ENCODE results near the gene STX7. TPM values are rescaled to one million over a fixed set of nuclear protein-coding genes. Genes with fewer than 3 reads are reported as not detected.

The STX7 gene
- total RNA-seq, 2 experiments from 2014 or later: 20.1 to 20.6 TPM

DNA sequence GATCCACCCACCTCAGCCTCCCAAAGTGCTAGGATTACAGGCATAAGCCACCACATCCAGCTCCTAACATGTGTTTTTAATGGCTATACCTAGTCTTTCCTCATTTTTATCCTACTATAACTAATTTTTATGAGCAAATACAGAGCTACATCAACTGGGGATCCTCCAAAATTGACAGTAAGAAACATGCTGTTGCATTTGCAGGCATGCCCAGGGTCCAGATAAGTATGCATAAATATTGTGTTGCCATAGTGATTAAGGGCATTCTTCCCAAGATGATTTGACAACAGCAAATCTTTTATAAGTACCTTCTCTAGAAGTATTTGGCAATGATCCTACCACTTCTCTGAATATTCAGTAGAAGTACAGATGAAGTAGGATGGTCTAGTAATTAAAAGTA lies 69.7 kb downstream of the STX7 start:
- POLR2A ChIA-PET: no interaction called here
- CTCF ChIA-PET: no interaction called here

DNA sequence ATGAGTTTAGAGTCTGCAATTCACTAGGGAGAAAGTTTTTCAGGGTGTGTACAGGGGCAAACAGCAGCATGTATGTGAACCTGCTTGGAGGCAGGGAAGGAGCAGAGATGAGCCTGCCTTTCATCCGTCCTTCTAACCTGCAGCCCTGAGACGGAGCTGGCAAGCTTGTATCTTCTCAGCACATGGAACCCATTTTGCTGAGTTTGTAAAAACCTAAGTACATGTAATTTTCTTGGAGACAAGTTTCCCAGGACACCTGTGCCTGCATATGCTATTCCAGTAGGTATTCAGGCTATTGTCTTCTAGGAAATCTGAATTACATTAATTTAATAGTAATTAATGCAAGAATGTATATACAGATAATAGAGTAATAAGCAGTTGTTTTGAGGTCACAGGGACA lies 82.8 kb downstream of the STX7 start:
- CTCF ChIA-PET: interaction anchor here (0.7 kb wide), 1 partner anchor 40 kb away, joined by 4 read pairs; no protein-coding TSS in a partner anchor
- POLR2A ChIA-PET: no interaction called here

DNA sequence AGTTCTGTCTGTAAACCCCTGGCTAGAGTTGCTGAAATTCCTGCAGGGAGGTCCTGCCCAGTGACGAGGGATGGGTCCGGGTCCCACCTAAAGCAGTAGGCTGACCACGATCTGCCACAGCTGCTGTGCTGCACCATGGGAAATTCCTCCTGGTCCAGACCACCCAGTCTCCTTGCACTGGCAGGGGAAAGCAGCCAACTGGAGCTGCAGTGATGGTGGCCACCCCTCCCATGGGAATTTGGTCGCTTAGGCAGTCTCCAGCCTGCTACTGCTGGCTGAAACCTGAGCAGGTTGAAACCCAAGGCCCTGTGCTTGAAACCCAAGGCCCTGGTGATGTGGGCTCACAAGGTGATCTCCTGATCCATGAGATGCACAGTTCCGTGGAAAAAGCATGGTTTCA lies 87.7 kb downstream of the STX7 start:
- POLR2A ChIA-PET: no interaction called here
- CTCF ChIA-PET: no interaction called here

DNA sequence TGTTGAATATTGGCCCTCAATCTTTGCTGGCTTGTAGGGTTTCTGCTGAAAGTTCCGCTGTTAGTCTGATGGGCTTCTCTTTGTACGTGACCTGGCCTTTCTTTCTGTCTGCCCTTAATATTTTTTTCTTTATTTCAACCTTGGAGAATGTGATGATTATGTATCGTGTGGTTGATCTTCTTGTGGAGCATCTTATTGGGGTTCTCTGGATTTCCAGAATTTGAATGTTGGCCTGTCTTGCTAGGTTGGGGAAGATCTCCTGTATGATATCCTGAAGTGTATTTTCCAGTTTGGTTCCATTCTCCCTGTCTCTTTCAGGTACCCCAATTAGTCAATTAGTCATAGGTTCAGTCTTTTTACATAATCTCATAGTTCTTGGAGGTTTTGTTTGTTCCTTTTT lies 89.1 kb downstream of the STX7 start:
- CTCF ChIA-PET: no interaction called here

DNA sequence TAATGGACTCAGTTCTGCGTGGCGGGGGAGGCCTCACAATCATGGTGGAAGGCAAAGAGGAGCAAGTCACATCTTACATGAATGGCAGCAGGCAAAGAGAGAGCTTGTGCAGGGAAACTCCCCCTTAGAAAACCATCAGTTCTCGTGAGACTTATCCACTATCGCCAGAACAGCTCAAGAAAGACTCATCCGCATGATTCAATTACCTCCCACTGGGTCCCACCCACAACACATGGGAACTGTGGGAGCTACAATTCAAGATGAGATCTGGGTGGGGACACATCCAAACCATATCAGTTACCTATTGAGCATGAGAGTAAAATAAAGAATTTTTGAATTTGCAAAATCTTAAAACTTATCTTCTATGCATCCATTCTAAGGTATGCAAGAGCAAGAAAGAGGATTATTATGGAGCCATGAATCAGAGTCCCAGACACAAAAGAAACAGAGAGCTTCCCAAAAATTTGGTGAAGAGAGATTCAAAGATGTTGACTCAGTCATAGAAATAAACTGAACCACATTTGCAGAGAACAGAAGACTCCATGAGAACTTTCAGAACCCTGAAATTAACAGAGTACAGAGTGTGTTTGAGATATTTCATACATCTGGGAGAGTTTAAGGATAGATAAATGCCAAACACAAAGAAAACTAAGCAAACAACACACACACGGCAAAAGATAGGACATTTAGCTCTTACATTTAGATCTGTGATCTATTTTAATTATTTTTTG lies 94.5 kb downstream of the STX7 start:
- POLR2A ChIA-PET: no interaction called here
- CTCF ChIA-PET: no interaction called here

More for the DNA sequence above, 89.1 kb downstream of the STX7 start:
- POLR2A ChIA-PET: no interaction called here

DNA sequence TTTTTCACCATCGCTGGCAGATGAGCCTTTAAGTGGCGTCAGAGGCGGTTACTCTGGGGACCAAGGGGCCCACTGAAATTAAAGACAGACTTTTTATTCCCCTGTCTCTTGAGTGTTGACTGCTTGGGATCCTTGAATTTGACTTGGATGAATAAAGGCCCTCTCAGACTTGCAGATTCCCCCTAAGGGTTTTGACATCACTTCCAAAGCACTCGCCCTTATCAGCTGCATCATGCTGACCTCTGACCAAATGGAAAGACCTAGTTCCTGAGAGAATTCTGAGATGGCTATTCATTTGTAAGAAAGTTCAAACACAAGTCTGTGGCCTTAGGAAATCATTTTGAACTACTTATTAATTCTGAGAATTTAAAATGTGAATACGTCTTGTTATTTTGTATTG lies 98.2 kb downstream of the STX7 start:
- ChIA-PET CTCF (no interaction called here), POLR2A (no interaction called here)

DNA sequence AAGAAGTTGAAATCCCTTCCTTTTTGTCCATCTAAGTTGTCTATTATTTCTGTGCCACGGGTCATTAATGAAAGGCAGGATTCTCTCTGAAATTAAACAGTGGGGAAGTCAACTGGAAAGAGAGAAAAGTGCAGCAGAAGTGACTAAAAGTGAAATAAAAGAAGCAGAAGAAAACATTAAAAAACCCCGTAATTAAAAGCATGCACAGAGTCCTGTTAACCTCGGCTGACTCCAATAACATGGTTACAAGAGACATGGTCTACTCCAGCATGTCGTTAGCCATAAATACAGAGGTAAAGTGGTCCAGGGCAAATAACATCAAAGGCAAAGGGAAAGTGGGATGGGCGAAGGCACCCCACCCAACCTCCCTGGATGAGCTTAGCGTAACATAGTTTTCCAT lies 98.6 kb downstream of the STX7 start:
- CTCF ChIA-PET: no interaction called here

DNA sequence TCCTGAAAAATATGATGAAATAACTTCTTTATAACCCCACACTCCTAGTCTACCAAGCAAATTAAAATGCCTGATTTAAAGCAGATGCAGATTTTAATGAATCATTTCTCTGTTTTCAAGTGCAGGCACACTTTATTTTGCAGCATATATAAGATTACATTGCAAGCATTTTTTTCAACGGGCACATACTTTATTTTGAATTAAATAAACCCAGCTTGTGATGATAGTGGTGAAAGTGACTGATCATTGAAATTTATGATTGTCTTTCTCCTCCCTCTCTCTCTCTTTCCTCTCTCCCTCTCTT lies 99.5 kb downstream of the STX7 start:
- ChIA-PET CTCF (no interaction called here), POLR2A (no interaction called here)

More for the DNA sequence above, 98.6 kb downstream of the STX7 start:
- POLR2A ChIA-PET: no interaction called here

DNA sequence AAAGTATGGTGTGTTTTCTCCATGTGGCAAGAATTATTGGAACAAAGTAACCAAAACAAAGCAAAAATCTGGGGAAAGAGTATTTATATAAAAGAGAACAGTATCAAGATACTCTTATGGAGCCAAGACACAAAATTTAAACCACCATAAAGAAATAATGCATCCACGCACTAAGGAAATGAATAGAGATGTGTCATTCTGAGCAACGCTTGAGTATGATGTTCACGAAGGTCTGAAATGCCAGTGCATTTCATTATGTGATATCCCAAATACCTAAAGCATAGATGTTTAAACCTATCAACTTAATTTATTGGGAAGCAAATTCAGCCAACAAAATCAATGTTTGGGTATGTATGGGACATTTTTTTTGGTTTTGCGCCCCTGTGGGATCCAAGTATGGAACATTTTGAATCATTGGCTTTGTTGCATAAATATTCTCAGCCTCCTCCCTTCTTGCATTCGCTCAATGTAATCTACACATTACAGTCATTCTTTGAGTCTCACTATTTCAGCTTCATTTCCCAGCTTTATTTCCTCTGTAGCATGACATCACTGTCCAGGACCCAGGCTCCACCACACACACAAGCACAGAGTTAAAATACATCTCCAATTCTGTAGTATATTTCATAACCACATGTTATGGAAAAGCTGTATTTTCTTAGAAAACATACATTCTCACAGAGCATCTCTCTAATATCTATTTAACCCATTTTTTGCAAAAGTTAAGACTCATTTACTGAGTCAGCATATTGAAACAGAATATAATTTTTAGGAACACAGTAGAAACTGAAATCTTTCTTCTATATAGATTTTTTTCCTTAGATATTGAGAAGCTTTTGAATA lies 100.0 kb downstream of the STX7 start:
- ChIA-PET CTCF (no interaction called here), POLR2A (no interaction called here)

DNA sequence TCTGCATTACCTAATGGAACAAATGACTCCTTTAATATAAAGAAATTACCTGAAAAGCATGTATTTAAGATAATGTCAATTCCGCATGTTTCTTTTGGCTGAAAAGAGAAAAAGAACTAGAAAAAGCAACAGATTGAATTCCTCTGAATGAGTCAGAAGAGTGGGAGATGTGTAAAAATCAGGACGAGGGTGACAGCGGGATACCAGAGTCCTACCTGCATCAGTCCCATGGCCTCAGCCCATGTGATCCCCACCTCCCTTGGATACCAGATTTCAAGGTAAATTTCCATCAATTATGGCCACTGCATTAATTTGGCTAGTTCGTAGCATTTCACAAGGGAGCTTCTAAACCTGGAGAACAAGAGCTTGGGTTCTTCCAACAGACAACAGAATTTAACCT lies 101.6 kb downstream of the STX7 start:
- ChIA-PET POLR2A (no interaction called here), CTCF (no interaction called here)

DNA sequence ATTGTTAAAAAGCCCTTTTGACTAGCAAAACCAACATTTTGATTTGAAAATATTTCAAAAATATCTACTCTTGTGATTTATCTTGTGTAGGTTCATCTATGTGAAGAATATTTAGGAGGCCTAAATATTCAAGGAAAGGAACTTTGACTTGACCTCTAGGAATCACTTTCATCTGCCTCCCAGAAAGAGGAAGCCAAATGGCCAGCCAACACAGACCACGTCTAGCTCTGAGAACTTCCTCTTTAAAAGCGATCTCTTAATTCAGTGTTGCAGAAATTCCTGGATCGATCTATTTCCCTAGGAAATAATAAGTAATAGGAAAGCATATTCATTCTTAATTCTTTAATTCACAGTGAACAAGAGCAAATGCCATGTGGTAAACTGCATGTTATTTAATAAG lies 102.1 kb downstream of the STX7 start:
- POLR2A ChIA-PET: no interaction called here
- CTCF ChIA-PET: no interaction called here

DNA sequence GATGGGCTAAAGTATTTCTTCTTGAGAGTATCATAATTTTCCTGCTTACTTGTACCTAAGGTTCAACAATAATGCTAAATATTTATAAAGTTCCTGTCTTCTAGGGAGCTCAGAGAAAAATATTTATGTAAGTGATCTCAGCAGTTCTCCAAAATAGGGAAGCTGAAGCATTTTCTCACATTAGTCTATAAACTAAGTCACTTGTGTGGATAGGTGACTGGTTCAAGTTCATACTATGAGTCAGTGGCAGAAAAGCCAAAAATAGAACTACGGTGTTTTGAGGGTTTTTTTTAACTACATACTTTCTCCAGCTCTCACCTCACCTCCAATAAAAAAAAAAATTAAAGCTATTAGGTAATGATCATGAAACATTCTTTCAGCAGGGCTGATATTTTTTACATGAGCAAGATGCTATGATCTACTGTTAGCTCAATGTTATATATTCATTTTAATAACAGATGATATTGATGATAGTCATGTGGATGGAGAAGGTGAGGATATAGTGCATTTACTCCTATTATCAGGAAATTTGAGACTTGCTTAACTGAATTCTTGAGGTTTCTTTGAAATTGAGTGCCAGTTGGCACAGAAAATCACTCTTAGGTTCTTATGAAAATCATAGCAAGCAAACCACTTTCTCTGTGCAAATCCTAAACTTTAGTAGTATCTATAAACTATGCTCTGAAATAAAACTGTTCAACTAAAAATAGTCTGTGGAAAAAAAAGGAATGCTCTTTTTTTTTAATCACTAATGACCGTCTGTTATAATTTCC lies 107.6 kb downstream of the STX7 start:
- POLR2A ChIA-PET: no interaction called here

DNA sequence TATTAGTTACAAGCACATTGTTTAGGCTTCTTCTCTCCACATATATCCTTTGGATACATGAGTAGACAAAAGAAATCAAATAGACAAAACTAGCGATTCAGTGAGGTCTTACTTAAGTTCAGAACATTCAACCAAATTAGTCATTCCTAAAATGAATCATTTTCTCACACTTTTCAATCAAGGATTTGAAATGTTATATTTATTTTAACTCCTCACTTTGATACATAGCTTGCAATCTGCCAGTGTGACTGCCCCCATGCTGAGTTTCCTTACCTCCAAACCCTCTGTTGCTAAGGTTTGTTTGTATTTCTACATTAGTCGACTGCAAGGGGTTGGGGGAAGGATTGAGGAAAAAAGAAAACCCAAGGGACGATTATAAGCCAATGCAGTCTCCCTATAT lies 108.2 kb downstream of the STX7 start:
- ChIA-PET POLR2A (no interaction called here), CTCF (no interaction called here)

More for the DNA sequence above, 107.6 kb downstream of the STX7 start:
- CTCF ChIA-PET: no interaction called here

DNA sequence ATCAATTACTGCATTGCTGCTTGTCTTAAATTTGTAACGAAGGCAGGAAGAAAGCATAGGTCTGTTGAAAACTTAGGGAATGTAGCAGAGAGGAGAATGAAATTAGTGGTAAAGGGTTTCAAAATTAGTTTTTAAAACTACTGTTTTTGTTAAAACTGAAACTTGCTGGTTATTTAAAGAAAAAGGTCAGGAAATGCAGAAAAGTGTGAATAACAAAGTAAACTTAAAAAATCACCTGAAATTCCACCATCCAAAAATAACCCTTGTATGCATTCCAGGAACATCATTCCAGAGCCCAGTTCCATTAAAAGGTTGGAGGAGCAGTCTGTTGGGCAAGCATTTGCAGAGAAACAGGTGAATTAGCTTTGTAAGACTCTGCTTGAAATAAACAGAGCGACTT lies 108.6 kb downstream of the STX7 start:
- CTCF ChIA-PET: no interaction called here
- POLR2A ChIA-PET: no interaction called here

DNA sequence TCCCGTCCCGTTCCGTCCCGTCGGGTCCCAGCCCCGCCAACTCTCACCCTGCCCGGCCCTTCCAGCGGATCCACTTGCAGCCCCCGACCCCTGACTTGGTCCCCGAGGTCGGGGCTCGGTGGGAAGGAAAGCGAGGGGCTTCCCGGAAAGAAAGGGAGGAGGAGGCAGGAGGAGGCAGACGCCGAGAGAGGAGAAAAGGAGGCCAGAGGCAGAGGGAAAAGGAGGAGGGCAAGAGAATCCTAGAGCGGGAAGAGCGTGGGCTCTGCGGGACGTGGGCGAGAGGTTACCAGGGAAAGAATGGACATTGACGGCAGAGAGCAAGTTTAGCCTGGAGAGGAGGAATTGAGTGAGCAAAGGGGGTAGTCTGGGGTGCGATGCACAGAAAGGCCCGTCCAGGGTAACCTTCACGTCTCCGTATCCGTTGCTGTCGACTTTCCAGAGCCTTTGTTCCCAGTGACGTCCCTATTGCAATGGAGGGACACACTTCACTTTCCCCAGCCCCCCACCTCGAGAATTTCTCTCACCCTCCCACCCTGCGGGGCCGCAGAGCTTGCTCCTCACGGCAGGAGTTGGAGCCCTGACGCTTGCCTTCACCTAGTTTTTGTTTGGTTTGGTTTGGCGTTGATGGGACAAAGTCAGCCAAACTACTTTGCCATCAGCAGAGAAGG lies 111.2 kb downstream of the STX7 start:
- POLR2A ChIA-PET: no interaction called here
- CTCF ChIA-PET: no interaction called here

DNA sequence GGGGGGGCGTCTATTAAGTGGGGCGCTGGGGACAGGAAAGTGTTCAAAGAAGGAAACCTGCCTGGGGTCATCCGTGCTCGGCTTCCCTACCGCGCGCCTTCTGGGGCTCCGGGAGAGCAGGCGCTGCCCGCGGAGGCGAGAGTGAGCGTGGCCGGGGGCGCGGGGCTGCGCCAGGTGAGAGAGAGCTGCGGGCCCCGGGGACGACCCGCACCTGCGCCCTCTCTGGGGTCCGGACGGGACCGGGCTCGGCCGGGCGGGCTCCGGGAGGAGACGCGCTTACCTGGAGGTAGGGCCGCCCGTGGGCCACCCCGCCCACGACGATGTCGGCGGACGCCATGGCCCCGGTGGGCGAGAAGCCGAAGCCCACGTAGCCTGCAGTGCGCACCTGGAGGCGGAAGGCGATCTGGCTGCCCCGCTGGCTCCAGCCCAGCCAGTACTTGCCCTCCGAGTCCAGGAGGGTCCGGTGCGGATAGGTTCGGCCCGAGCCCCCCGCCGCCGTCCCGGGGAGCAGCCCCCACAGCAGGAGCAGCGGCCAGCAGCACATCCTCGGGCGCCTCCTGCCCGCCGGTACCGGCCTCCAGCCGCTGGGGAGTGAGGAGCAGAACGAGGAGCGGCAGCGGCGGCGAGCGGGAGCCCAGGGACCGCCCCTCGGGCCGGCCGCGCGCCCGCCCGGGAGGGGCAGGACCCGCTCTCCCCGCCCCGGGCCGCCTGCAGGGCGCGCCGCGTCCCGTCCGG lies 111.9 kb downstream of the STX7 start, which contains the start of gene MOXD1:
Gene MOXD1 (minus strand): TSS at position 593 of the 735 bp plus-strand sequence. CDS start 49 bp downstream, at position 544.
- CTCF ChIA-PET: interaction anchor here (1.3 kb wide), 1 partner anchor 121 kb away, joined by 3 read pairs; no protein-coding TSS in a partner anchor

DNA sequence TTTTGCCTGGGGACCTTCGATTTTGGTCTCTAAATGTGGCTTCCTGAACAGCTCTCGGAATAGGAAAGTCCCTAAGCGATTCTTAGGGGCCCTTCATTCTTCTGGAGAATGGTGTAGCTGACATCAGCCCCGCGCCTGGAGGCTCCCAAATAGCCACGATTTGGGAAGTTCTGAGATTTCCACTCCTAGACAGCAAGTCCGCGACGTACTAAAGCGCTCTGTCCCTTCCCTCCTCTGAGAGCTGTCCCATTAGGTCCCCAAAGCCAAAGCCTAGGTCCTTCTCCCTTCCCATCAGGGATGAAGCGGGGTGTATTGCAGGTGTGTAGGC lies 112.4 kb downstream of the STX7 start:
- ChIA-PET POLR2A (no interaction called here), CTCF (interaction anchor here (1.3 kb wide), 1 partner anchor 120 kb away, joined by 3 read pairs; no protein-coding TSS in a partner anchor)

More for the DNA sequence above, 111.9 kb downstream of the STX7 start, which contains the start of gene MOXD1:
- POLR2A ChIA-PET: no interaction called here

DNA sequence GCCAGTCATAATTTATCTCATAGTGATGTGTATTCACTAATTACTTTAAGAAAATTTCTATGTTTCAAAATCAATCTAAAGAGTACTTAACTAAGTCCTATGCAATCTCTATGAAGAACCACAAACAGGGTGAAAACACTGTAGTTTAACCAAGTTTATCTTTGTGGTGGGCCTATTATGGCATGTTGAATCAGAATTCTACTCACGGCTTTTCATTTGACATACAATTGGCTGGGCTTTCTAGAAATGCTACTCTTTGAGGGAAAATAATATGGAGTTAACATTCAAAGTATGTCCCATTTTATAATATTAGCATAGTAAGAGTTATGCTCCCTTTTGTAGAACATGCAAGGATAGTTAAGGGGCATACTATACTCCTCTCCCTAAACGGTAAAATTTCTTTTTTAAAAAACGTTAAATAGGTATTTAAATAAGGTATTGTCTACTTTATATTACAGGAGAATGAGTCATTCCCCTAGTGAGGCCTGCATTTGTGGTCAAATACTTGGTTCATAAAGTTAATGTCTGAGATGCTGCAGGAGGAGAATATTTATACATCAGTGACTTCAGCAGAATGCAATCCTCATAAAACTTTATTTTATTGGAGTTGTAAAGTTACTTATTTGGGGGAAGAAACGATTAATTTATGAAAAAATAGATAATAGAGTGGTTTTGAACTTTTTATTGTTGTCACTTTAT lies 113.4 kb downstream of the STX7 start:
- CTCF ChIA-PET: interaction anchor here (1.3 kb wide), 1 partner anchor 119 kb away, joined by 3 read pairs; no protein-coding TSS in a partner anchor
- POLR2A ChIA-PET: no interaction called here

Data from activated CD8-positive, alpha-beta memory T cell treated with anti-CD3 and anti-CD28 coated beads for 36 hours (primary cell).